ENCODE measurements around the gene COX6B1. TPM values are rescaled to one million over a fixed set of nuclear protein-coding genes. Genes with fewer than 3 reads are reported as not detected.
A peak's percentile ranks its signal among the peaks of the same experiment; 100 is the strongest.
"Not testable (repeated sequence)": the region's sequence is repeated elsewhere in the genome, so short reads cannot be mapped to it uniquely, and the experiment has no call there.

COX6B1 gene
- 297 and 343 TPM in 2 replicates for total RNA-seq (2014; rRNA removed; shearing (Covaris generic))
- 211 and 366 TPM in 2 replicates for polyA plus RNA-seq (2014; cell fraction: nucleus; rRNA removed)

GRCh38 chr19:35648017-35648961 is at the start of gene COX6B1:
TSS of gene COX6B1 (plus strand) at chr19:35648323. CDS start at chr19:35651244, 2,921 bp downstream.
- peak; percentile 98 for DNase-seq (ENCODE audit: extremely low read depth, low read depth)

- no peak for DNase-seq (ENCODE audit: extremely low read depth, low read depth)
These were observed 46.2 kb upstream of the COX6B1 start for GRCh38 chr19:35601971-35602370.

- not testable (repeated sequence) for DNase-seq (ENCODE audit: extremely low read depth, low read depth)
These were observed 43.7 kb upstream of the COX6B1 start for GRCh38 chr19:35604436-35604835.

GRCh38 chr19:35607170-35607569 is 41.0 kb upstream of the COX6B1 start:
- DNase-seq (ENCODE audit: extremely low read depth, low read depth): not testable (repeated sequence)

- DNase-seq (ENCODE audit: extremely low read depth, low read depth): no peak
These were observed 40.5 kb upstream of the COX6B1 start for GRCh38 chr19:35607661-35608060.

GRCh38 chr19:35608251-35608650 is 39.9 kb upstream of the COX6B1 start:
- DNase-seq (ENCODE audit: extremely low read depth, low read depth): no peak

- DNase-seq (ENCODE audit: extremely low read depth, low read depth): no peak
These were observed 38.2 kb upstream of the COX6B1 start for GRCh38 chr19:35609851-35610353.

- no peak for DNase-seq (ENCODE audit: extremely low read depth, low read depth)
These were observed 35.9 kb upstream of the COX6B1 start for GRCh38 chr19:35612224-35612558.

- DNase-seq (ENCODE audit: extremely low read depth, low read depth): peak; percentile 89
These were observed 35.4 kb upstream of the COX6B1 start, which contains the start of gene HAUS5 for GRCh38 chr19:35612559-35613321. TSS of gene HAUS5 (plus strand) at chr19:35612735. CDS start at chr19:35612795, 60 bp downstream.

- DNase-seq (ENCODE audit: extremely low read depth, low read depth): no peak
These were observed 34.5 kb upstream of the COX6B1 start for GRCh38 chr19:35613574-35613973.

- DNase-seq (ENCODE audit: extremely low read depth, low read depth): no peak
These were observed 33.1 kb upstream of the COX6B1 start for GRCh38 chr19:35615036-35615435.

- DNase-seq (ENCODE audit: extremely low read depth, low read depth): no peak
These were observed 29.3 kb upstream of the COX6B1 start for GRCh38 chr19:35618857-35619256.

- DNase-seq (ENCODE audit: extremely low read depth, low read depth): no peak
These were observed 28.7 kb upstream of the COX6B1 start for GRCh38 chr19:35619290-35619923.

GRCh38 chr19:35620001-35620400 is 28.1 kb upstream of the COX6B1 start:
- DNase-seq (ENCODE audit: extremely low read depth, low read depth): no peak

- no peak for DNase-seq (ENCODE audit: extremely low read depth, low read depth)
These were observed 26.4 kb upstream of the COX6B1 start for GRCh38 chr19:35621708-35622107.

GRCh38 chr19:35622750-35623149 is 25.4 kb upstream of the COX6B1 start:
- no peak for DNase-seq (ENCODE audit: extremely low read depth, low read depth)

GRCh38 chr19:35623327-35624010 is 24.7 kb upstream of the COX6B1 start:
- DNase-seq (ENCODE audit: extremely low read depth, low read depth): no peak

GRCh38 chr19:35628264-35628564 is 19.9 kb upstream of the COX6B1 start:
- no peak for DNase-seq (ENCODE audit: extremely low read depth, low read depth)

- DNase-seq (ENCODE audit: extremely low read depth, low read depth): peak; percentile 99
These were observed 19.4 kb upstream of the COX6B1 start, which contains the start of gene RBM42 for GRCh38 chr19:35628565-35629331. TSS of gene RBM42 (plus strand) at chr19:35629036. CDS start at chr19:35629154, 118 bp downstream.

- DNase-seq (ENCODE audit: extremely low read depth, low read depth): no peak
These were observed 18.8 kb upstream of the COX6B1 start for GRCh38 chr19:35629332-35629633.
